A549 (cell line): ENCODE data around the gene KCNV2.

Experiments
- FOXS1 ChIP-seq: fragments of 250-450 bp; sonication (Bioruptor Pico); IDR thresholded peaks from 2 replicates; pipeline ENCODE4 v1.5.0; 2020; ENCODE audit warnings: mild to moderate bottlenecking, moderate library complexity
- HOXA7 ChIP-seq: fragments of 250-450 bp; sonication (Bioruptor Pico); IDR thresholded peaks from 2 replicates; pipeline ENCODE4 v1.5.0; 2020; ENCODE audit warnings: mild to moderate bottlenecking, moderate library complexity
- POLR2A ChIP-seq: IDR thresholded peaks from 2 replicates; pipeline ENCODE4 v1.6.1; 2012; ENCODE audit warnings: mild to moderate bottlenecking, low read length
- RCOR1 ChIP-seq: fragments of 150-350 bp; IDR thresholded peaks from 2 replicates; pipeline ENCODE4 v1.6.1; 2014; ENCODE audit warnings: antibody characterized with exemption, low read length, low read depth
- TF ChIP-seq, protein P1 (sequence below): fragments of >200 bp; sonication (Bioruptor Twin); formaldehyde crosslinking; IDR thresholded peaks from 3 replicates; pipeline ENCODE4 v1.5.1; 2016
- TF ChIP-seq, protein P2 (sequence below): IDR thresholded peaks from 2 replicates; pipeline ENCODE4 v1.6.1; 2012; ENCODE audit warnings: low read depth, borderline replicate concordance
- TF ChIP-seq, protein P3 (sequence below): fragments of 150-350 bp; IDR thresholded peaks from 2 replicates; pipeline ENCODE4 v1.6.1; 2014; ENCODE audit warnings: low read depth, mild to moderate bottlenecking, low read length

DNA sequence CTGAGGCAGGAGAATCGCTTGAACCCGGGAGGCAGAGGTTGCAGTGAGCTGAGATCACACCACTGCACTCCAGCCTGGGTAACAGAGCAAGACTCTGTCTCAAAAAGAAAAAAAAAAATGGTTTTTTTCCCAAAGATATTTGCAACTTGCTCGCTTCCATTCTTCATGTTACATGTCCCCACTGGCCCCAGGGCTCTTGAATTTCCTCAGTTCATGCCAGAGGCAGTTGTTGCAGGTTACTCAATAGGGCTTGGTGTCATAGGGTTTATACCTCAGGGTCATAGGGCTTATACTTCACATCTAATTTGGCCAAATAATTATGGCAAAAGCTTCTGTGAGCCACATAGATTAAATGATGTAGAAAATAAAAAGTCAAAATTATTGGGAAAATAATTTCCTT lies 44.1 kb upstream of the KCNV2 start:
- TF ChIP-seq, protein P1, sequence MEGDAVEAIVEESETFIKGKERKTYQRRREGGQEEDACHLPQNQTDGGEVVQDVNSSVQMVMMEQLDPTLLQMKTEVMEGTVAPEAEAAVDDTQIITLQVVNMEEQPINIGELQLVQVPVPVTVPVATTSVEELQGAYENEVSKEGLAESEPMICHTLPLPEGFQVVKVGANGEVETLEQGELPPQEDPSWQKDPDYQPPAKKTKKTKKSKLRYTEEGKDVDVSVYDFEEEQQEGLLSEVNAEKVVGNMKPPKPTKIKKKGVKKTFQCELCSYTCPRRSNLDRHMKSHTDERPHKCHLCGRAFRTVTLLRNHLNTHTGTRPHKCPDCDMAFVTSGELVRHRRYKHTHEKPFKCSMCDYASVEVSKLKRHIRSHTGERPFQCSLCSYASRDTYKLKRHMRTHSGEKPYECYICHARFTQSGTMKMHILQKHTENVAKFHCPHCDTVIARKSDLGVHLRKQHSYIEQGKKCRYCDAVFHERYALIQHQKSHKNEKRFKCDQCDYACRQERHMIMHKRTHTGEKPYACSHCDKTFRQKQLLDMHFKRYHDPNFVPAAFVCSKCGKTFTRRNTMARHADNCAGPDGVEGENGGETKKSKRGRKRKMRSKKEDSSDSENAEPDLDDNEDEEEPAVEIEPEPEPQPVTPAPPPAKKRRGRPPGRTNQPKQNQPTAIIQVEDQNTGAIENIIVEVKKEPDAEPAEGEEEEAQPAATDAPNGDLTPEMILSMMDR: no peak
- TF ChIP-seq, protein P2, sequence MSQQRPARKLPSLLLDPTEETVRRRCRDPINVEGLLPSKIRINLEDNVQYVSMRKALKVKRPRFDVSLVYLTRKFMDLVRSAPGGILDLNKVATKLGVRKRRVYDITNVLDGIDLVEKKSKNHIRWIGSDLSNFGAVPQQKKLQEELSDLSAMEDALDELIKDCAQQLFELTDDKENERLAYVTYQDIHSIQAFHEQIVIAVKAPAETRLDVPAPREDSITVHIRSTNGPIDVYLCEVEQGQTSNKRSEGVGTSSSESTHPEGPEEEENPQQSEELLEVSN: no peak
- no peak for TF ChIP-seq POLR2A
- no peak for TF ChIP-seq HOXA7 (CRISPR knock-in tag)
- TF ChIP-seq, protein P3, sequence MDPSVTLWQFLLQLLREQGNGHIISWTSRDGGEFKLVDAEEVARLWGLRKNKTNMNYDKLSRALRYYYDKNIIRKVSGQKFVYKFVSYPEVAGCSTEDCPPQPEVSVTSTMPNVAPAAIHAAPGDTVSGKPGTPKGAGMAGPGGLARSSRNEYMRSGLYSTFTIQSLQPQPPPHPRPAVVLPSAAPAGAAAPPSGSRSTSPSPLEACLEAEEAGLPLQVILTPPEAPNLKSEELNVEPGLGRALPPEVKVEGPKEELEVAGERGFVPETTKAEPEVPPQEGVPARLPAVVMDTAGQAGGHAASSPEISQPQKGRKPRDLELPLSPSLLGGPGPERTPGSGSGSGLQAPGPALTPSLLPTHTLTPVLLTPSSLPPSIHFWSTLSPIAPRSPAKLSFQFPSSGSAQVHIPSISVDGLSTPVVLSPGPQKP: no peak
- no peak for TF ChIP-seq FOXS1 (CRISPR knock-in tag)
- no peak for TF ChIP-seq RCOR1
